Inferior parietal cortex (tissue), 1 donor: Measurements from ENCODE around the gene MAGEA2B.
"Not testable (repeated sequence)": the region's sequence is repeated elsewhere in the genome, so short reads cannot be mapped to it uniquely, and the experiment has no call there.

Experiments
- DNase-seq: peaks from one replicate; pipeline ENCODE4 v3.0.0-alpha.2; 2016; ENCODE audit errors: extremely low spot score

The MAGEA2B gene

DNA sequence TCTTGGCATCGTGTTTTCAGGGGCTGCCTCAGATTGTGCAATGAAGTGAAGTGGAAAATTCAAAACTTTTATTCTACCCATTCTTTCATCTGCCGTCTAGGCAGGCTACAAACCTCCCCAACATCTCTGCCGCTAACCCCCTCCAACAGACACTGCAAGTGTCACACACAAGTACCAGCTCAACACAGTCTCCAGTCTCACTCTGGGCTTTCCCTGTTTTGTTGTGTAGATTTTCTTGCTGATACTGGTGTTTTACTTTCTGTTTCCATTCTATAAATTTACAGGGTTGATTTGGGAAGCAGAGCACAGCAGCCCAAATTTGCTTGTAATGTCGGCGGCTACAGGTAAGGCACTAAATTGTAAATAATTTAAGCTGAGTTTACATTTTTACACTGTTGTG lies 40.4 kb downstream of the MAGEA2B start:
- not testable (repeated sequence) for DNase-seq

DNA sequence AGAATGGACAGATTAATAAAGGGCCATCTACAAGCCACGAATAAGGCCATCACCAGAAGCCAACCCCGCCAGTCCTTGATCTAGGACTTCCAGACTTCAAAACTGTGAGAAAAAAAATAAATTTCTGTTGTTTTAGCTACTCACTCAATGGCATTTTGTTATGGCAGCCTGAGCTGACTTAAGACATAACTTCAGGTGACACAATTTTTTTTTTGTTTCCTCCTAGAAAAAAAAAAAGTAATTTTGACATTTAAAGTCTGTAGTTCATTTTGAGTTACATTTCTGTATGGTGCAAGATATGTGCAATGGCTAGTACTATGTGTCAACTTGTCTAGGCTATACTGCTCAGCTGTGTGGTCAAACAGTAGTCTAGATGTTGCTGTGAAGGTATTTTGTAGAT lies 44.5 kb downstream of the MAGEA2B start, which contains the start of gene CSAG3:
CSAG3 (plus strand) TSS at position 301 of the 400 bp plus-strand sequence.
- not testable (repeated sequence) for DNase-seq

DNA sequence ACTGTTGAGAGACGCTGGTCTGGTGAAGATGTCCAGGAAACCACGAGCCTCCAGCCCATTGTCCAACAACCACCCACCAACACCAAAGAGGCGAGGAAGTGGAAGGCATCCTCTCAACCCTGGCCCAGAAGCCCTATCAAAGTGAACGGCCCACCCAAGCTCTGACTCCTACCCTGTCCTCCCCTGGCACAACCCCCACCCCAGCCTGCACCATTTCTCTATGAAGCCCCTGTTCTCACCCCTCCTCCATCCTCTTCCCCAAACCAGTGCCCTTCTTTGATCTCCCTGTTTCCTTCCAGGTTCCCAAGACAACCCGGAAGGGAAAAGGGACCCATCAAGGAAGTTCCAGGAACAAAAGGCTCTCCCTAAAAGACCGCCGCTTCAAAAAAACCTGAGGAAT lies 45.1 kb downstream of the MAGEA2B start:
- DNase-seq, result not testable (repeated sequence)

DNA sequence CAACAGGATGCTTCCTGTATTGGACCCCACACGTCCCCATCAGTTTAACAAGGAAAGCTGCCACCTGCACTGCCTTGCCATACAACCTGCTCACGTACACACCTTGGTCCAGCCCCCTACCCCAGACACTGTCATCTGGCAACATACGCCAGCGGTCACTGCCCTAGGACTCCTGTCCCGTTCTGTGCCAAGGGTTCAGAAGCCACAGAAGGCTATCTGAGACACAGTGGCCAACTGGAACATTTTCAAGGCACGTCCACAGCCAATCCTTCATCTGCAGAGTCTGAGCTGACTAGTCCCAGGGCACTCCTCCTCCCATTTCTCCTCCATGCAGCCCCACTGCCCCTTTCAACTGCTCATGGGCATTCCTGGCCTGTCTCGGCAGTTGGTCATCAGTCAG lies 47.2 kb downstream of the MAGEA2B start:
- DNase-seq, result not testable (repeated sequence)

DNA sequence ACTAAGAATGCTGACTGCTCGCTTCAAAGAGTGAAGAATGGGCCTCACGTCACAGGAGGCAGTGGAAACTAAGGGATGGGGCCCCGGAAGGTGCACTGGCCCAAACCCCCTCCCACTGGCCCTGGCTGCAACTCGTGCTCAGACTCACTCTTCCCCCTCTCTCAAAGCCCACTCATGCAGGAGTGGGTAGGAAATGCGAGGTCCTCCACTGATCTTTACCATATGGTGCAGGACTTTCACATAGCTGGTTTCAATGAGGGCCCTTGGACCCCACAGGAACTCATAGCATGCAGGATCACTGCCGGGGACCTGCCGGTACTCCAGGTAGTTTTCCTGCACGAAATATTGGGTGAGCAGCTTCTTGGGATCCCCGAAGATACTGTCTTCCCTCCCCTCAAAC lies 52.1 kb downstream of the MAGEA2B start:
- not testable (repeated sequence) for DNase-seq
